CD4-positive, alpha-beta T cell treated with Interleukin-6 for 4 hours (primary cell): ENCODE measurements around the gene CEACAM8.
"Not testable (repeated sequence)": the region's sequence is repeated elsewhere in the genome, so short reads cannot be mapped to it uniquely, and the experiment has no call there.

Source experiments
- DNase-seq: peaks from one replicate; pipeline ENCODE4 v3.0.0-alpha.2; 2020; ENCODE audit warnings: mixed read lengths

CEACAM8 gene

GRCh38 chr19:42594617-42595489 lies at the start of gene CEACAM8:
TSS of gene CEACAM8 (minus strand) at chr19:42594924. CDS start at chr19:42594828, 96 bp downstream.
- no peak for DNase-seq

GRCh38 chr19:42639324-42640092 lies 44.8 kb upstream of the CEACAM8 start:
- DNase-seq, result not testable (repeated sequence)

- DNase-seq, result no peak
Measured at GRCh38 chr19:42635233-42635539, 40.5 kb upstream of the CEACAM8 start.

GRCh38 chr19:42634409-42635232 lies 39.9 kb upstream of the CEACAM8 start:
- peak; percentile 16 for DNase-seq

- no peak for DNase-seq
Measured at GRCh38 chr19:42629191-42629590, 34.5 kb upstream of the CEACAM8 start.

DNA sequence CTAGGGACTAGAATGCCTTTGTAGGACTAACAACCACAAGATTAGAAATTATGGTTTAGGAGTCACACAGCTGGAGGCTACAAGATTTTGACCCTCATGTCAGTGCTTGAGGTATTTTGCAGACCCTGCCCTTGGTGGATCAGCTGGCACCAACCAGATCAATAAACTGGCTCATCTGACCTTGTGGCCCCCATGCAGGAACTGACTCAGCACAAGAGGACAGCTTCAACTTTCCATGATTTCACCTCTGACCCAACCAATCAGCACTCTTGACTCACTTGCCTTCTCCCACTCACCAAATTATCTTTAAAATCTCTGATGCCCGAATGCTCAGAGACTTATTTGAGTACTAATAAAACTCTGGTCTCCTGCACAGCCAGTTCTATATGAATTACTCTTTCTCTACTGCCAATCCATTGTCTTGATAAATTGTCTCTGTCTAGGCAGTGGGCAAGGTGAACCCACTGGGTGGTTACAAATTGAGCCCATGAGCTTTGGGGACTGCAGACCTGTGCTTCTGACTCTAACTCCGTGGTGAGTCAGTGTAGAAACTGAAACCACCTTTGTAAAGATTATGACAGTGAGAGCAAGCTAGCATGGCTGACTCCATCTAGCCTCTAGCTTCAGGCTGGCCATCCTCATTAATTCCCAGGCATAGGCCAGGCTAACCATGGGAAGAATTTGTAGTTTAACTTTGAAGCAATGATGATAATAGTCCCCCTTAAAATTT lies 33.9 kb upstream of the CEACAM8 start:
- no peak for DNase-seq

DNA sequence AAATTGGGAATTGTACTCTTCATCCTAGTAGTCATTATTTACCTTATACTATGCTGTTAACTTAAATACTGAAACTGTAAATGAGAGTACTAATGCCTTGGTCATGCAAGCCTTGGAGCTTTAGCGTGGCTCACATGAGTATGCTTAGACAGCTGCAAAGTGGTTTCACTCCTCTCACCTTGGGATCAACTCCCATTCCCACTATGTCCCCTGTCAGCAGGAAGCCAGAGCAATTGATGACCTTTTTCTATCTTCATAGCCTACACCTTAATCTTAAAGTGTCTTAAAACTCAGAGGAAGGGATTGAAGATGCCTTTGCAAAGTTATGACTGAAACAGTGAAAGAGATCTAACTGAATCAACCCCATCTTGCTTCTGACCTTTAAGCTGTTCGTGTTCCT lies 33.2 kb upstream of the CEACAM8 start:
- DNase-seq, result no peak

GRCh38 chr19:42626181-42626580 lies 31.5 kb upstream of the CEACAM8 start:
- no peak for DNase-seq

GRCh38 chr19:42619271-42619670 lies 24.5 kb upstream of the CEACAM8 start:
- DNase-seq, result no peak

GRCh38 chr19:42613666-42614065 lies 18.9 kb upstream of the CEACAM8 start:
- no peak for DNase-seq

DNA sequence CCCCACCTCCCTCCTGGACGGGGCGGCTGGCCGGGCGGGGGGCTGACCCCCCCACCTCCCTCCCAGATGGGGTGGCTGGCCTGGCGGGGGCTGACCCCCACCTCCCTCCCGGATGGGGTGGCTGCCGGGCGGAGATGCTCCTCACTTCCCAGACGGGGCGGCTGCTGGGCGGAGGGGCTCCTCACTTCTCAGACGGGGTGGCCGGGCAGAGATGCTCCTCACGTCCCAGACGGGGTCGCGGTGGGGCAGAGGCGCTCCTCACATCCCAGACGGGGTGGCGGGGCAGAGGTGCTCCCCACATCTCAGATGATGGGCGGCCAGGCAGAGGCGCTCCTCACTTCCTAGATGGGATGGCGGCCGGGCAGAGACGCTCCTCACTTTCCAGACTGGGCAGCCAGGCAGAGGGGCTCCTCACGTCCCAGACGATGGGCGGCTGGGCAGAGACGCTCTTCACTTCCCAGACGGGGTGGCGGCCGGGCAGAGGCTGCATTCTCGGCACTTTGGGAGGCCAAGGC lies 15.7 kb upstream of the CEACAM8 start:
- DNase-seq, result not testable (repeated sequence)

- DNase-seq, result peak; percentile 34
Measured at GRCh38 chr19:42606660-42607351, 12.1 kb upstream of the CEACAM8 start.

DNA sequence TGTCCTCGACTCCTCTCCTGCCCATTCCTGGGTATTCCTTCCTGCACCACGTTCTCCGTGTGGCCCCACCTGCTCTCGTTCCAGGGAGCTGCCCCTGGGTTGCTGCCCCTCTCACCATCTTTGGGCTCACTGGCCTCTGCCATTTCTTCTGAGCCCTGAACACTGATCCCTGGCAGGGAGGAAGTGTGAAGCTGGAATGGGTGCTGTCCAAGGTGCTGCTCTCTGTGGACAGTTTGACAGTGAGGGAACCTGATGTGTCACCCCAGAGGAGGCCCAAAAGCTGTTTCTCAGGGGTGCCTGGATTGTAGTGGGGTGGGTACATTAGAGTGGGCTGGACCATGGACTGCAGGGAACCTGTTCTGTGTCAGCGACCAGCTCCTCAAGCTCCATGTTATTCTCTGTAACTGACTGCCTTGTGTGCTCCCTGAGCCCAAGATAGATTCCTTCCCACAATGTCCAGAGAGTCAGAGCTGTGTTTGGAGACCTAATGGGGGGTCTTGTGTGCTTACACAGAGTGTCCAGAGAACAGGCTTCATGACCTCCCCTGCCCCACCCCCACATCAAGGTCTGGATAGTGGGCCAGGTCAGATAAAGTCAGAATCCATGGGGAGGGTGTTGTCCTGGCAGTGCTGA lies 7.2 kb upstream of the CEACAM8 start:
- no peak for DNase-seq

GRCh38 chr19:42596391-42597072 lies 1.8 kb upstream of the CEACAM8 start:
- peak; percentile 45 for DNase-seq

DNA sequence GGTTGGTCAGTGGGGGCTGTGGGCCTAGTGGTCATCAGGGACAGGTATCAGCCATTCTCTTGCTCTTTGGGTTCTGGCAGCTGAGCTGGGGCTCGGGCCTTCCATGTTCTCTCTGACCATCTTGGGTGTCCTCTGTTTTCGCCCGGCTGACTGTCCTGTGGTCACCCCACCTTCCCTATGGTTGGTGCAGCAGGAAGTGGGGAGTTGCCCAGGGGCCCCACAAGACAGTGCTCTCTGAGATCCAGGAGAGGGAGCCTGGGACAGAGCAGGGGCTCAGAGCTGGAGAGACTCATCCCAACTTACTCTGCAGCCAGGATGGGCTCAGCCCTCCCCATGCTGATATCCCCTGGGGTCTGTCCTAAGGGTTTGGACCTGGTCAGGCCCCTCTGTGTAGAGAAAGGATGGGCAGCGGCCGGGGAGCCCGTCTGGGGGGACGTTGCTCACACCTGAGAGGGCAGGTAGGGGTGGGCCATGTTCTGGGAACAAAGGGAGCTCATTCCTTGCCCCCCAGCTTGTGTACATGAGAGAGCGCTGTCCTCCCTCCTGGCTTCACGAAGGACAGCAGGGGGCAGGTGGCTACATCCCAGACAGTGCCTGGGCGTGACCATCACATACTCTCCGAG lies 937 bp upstream of the CEACAM8 start:
- DNase-seq, result no peak

GRCh38 chr19:42589792-42590191 lies 4.9 kb downstream of the CEACAM8 start:
- DNase-seq, result no peak

DNA sequence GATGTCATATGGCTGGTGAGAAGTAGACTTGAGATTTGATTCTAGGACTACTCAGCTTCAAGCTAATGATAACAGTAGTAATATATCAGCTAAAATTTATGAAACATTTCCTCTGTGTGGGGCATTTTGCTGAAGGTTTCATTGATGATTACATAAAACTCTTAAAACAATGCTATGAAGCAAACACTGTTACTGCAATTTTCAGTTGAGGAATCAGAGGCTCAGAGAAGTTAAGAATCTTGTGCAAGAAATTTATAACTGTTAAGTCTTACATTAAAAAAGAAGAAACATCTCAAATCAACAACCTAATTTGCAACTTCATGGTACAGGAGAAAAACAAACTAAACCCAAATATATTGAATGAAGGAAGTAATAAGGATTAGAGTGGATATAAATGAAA lies 10.3 kb downstream of the CEACAM8 start:
- no peak for DNase-seq

GRCh38 chr19:42577016-42577415 lies 17.7 kb downstream of the CEACAM8 start:
- DNase-seq, result no peak

DNA sequence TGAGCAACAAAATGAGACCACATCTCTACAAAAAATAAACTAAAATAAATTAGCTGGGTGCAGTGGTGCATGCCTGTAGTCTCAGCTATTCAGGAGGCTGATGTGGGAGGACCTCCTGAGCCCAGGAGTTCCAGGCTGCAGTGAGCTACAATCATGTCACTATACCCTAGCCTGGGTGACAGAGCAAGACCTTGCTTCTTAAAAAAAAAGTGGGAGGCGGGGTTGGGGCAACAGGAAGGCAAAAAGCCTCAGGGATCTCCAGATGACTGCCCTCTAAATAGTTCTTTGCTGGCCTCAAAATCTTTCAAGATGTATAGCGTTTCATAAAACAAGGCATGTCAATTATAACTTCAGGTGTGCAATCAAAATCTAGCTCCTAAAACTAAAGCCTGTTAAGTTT lies 18.5 kb downstream of the CEACAM8 start:
- no peak for DNase-seq

DNA sequence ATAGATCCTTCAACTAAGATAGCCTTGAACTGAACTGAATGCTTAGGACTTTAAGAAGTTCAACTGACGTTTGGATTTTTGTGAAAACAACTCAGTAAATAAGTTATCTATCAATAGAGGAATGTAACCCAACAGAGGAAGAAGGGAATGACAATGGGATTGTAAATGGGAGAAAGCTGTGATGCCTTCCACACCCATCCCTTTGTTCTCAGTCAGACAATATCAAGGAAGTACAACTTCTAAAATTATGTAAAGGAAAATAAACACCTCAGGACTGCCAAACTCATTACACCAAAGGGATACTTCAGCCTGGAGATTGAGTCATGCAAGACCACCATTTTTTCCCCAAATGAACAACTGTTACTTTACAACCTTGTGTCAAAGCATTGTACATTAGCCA lies 21.1 kb downstream of the CEACAM8 start:
- DNase-seq, result no peak
